Measurements from ENCODE around the gene NCOA6. TPM values are rescaled to one million over a fixed set of nuclear protein-coding genes. Genes with fewer than 3 reads are reported as not detected.

The NCOA6 gene
- 10 to 100 TPM; 23.6 to 31.9 (median 29.3) TPM for total RNA-seq
- 10 to 100 TPM in 1 of 2 donors, 1 to 10 TPM in 1; 4.6 to 12.7 TPM for polyA plus RNA-seq
- total RNA-seq: 29.5 reads per million, percentile 59 among the genes with 10 or more reads in this experiment

DNA sequence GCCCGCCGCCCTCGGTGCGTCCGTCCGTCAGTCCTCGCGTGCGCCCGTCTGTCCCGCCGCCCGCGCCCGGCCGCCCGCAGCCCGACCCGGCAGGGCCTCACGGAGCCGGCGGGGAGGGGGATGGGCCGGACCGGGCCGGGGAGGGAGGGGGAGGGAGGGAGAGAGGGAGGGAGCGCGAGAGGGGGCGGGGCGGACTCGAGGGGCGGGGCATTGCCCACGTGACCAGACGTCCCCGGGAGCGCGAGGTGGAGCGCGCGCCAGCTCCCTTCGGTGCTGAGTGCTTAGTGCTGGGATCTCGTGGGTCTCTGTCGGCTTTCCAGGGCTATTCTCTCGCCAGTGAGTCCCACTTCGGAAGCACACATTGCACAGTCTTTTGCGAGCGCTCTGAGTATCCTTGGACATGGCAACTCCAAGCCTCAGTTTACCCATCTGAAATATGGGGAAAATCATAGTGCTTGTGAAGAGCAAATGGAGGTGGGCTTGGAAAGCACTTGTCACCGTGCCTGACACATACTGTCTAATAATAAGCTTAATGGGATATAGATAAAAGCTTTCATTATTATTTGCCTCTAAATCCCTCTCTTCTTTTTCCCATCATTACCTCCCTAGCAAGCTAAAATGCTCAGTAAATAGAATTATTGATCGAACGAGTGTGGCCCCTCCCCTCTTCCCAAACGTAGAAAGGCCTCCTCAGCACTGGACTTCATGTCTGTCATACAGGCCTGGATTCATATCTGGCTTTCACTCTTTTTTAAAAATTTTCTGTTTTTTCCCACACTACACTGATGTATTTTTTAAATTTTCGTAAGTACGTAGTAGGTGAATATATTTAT lies at the start of gene NCOA6:
NCOA6 (minus strand) TSS at position 122 of the 833 bp plus-strand sequence. CDS start 43,296 bp downstream, outside the sequence.
- ChIA-PET CTCF (interaction anchor here (0.5 to 2.4 kb wide), 5 partner anchors 9 to 1611 kb away, joined by 3 to 5 read pairs (median 4); no protein-coding TSS in a partner anchor), POLR2A (interaction anchor here (0.8 to 1.3 kb wide), 3 partner anchors 47 to 916 kb away, joined by 3 to 4 read pairs (median 3); partner anchors contain the start of genes GGT7, RBM39 and UQCC1)
- ATAC-seq: peak; percentile 90
- H3K4me1 ChIP-seq (ENCODE audit: control insufficient read depth in 2 of 2, insufficient read depth in 2 of 2, low read length in 2 of 2): peaks cover 16 to 17% of the 10 kb centered on the region in 2 donors
- Mint-ChIP-seq H3K9me3 (no peaks in the 10 kb centered on the region), H3K4me1 (peaks cover 30 to 50% (median 43%) of the 10 kb centered on the region in 7 donors), H3K4me3 (peak within 1 kb of the TSS; percentile 83 to 100 (median 98)), H3K27ac (peak within 1 kb of the TSS; percentile 85 to 95 (median 91)), H3K27me3 (peaks cover 0 to 17% (median 0%) of the 10 kb centered on the region in 5 donors), H3K36me3 (peaks cover 0 to 6% (median 4%) of the 10 kb centered on the region in 5 donors)
- no peaks in the 10 kb centered on the region for H3K27me3 ChIP-seq (ENCODE audit: control insufficient read depth in 2 of 2, insufficient read depth in 2 of 2, low read length in 2 of 2)
- no peaks in the 10 kb centered on the region for H3K9me3 ChIP-seq (ENCODE audit: control insufficient read depth in 2 of 3, low read length in 3 of 3)
- DNase-seq: peak; percentile 56 to 86 (median 74)
- intact Hi-C loops (cut with micrococcal nuclease): loop anchor here (1.0 to 10.0 kb wide), 13 partner anchors 51 to 1129 kb away; partner anchors contain the start of genes ACSS2 (in 2 of the 2), AHCY (in 2 of the 2), EDEM2 (in 2 of the 2) and TP53INP2 (in 2 of the 2)
- peak within 1 kb of the TSS; percentile 78 for H3K4me3 ChIP-seq (ENCODE audit: low read length)
- peaks cover 0 to 4% (median 0%) of the 10 kb centered on the region in 3 experiments for H3K36me3 ChIP-seq (ENCODE audit: control insufficient read depth in 2 of 3, insufficient read depth in 3 of 3, low read length in 3 of 3)
- H3K27ac ChIP-seq (ENCODE audit: low read depth, low read length): peak within 1 kb of the TSS; percentile 76

DNA sequence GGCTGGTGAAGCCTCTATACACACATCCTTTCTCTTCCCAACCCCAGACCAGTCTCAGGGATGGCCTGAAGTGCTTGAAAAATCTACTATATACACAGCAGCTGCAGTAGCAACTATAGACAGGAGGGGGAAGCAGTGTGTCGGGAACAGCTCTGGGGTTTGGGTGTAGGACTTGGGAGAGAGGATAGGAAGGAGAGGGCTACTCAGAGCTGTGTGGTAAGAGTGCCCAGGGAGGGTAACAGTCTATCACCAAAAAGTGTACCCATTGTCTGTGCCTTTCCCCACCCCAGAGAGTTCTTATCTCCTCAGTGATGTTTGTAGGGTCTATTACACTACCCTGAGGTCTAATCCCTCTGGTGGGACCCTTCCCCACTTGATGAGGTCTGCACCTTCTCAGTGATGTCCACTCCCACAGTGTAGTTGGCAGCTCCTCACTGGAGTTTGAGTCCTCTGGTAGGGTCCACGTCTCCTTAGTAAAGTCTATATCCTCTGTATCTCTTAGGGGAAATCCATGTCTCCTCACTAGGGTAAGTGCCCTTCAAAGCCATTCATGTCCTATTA lies 48.7 kb upstream of the NCOA6 start:
- intact Hi-C loops (cut with micrococcal nuclease): loop anchor here (1.0 to 10.0 kb wide), 7 partner anchors 86 to 871 kb away; partner anchors contain the start of genes CEP250 (in 1 of the 2), EDEM2 (in 1 of the 2), MMP24OS (in 1 of the 2) and RBM39 (in 1 of the 2)
- CTCF ChIA-PET: interaction anchor here (0.5 to 6.0 kb wide), 8 partner anchors 10 to 356 kb away, joined by 3 to 33 read pairs (median 4); partner anchors contain the start of genes GSS, MYH7B and NCOA6
- H3K9me3 Mint-ChIP-seq: peaks cover 0 to 1% (median 0%) of the 10 kb centered on the region in 11 donors

DNA sequence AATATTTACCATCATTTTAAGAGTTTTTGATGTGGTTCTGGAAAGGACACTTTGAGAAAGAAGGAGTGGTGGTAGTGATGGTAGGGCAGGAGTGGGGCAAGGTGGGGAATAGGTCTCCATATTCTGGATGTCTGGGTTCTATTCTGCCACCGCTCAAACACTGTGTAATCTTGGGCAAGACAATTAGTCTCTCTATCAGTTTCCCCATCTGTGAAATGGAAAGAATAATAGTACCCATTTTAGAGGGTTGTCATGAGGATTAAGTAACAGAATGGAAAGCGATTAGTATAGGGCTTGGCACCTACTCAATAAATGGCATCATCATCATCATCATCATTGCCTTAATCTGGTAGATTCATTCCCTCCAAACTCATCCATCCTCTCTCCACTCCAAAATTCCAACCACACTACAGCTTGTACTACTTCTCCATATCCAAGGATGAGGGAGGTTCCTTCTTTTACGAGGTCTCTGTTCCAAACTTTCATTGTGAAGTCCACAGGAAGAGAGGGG lies 48.2 kb upstream of the NCOA6 start:
- H3K4me1 Mint-ChIP-seq: peaks cover 52 to 87% (median 77%) of the 10 kb centered on the region in 7 donors
- H3K27ac Mint-ChIP-seq: peak overlapping the region; percentile 66 to 95 (median 86)
- H3K36me3 ChIP-seq (ENCODE audit: control insufficient read depth in 2 of 3, insufficient read depth in 3 of 3, low read length in 3 of 3): no peaks in the 10 kb centered on the region
- peaks cover 35 to 49% of the 10 kb centered on the region in 2 donors for H3K4me1 ChIP-seq (ENCODE audit: control insufficient read depth in 2 of 2, insufficient read depth in 2 of 2, low read length in 2 of 2)
- H3K9me3 ChIP-seq (ENCODE audit: control insufficient read depth in 2 of 3, low read length in 3 of 3): no peaks in the 10 kb centered on the region
- no peaks in the 10 kb centered on the region for H3K27me3 Mint-ChIP-seq
- no peaks in the 10 kb centered on the region for H3K27me3 ChIP-seq (ENCODE audit: control insufficient read depth in 2 of 2, insufficient read depth in 2 of 2, low read length in 2 of 2)
- ChIA-PET CTCF (interaction anchor here (0.6 to 6.0 kb wide), 8 partner anchors 10 to 355 kb away, joined by 3 to 33 read pairs (median 3); partner anchors contain the start of genes GSS, MYH7B and NCOA6), POLR2A (interaction anchor here (0.7 to 6.0 kb wide), 5 partner anchors 9 to 869 kb away, joined by 3 to 32 read pairs (median 3); partner anchors contain the start of genes GSS, MYH7B and RBM39)
- DNase-seq: no peak
- no peak overlapping the region for H3K4me3 ChIP-seq (ENCODE audit: low read length)
- H3K4me3 Mint-ChIP-seq: peak overlapping the region; percentile 85 to 97 (median 88)
- peaks cover 0 to 1% (median 0%) of the 10 kb centered on the region in 11 donors for H3K9me3 Mint-ChIP-seq
- intact Hi-C loops (cut with micrococcal nuclease): loop anchor here (1.0 to 10.0 kb wide), 7 partner anchors 87 to 871 kb away; partner anchors contain the start of genes CEP250 (in 1 of the 2), EDEM2 (in 1 of the 2), MMP24OS (in 1 of the 2) and RBM39 (in 1 of the 2)
- no peak for ATAC-seq
- H3K27ac ChIP-seq (ENCODE audit: low read depth, low read length): peak overlapping the region; percentile 72
- H3K36me3 Mint-ChIP-seq: peaks cover 0 to 3% (median 0%) of the 10 kb centered on the region in 5 donors

More for the DNA sequence above, 48.7 kb upstream of the NCOA6 start:
- POLR2A ChIA-PET: interaction anchor here (0.6 to 6.0 kb wide), 6 partner anchors 9 to 272 kb away, joined by 3 to 32 read pairs (median 3); partner anchors contain the start of genes GSS and MYH7B
- no peaks in the 10 kb centered on the region for H3K27me3 Mint-ChIP-seq
- peaks cover 55 to 90% (median 80%) of the 10 kb centered on the region in 7 donors for H3K4me1 Mint-ChIP-seq
- peak overlapping the region; percentile 52 to 92 (median 86) for H3K27ac Mint-ChIP-seq
- ATAC-seq (no peak), DNase-seq (peak in 8 of 9 donors; percentile 19 to 63 (median 36))
- Histone ChIP-seq H3K27me3 (ENCODE audit: control insufficient read depth in 2 of 2, insufficient read depth in 2 of 2, low read length in 2 of 2) (no peaks in the 10 kb centered on the region), H3K9me3 (ENCODE audit: control insufficient read depth in 2 of 3, low read length in 3 of 3) (no peaks in the 10 kb centered on the region), H3K4me1 (ENCODE audit: control insufficient read depth in 2 of 2, insufficient read depth in 2 of 2, low read length in 2 of 2) (peaks cover 35 to 49% of the 10 kb centered on the region in 2 donors), H3K27ac (ENCODE audit: low read depth, low read length) (no peak overlapping the region), H3K4me3 (ENCODE audit: low read length) (no peak overlapping the region), H3K36me3 (ENCODE audit: control insufficient read depth in 2 of 3, insufficient read depth in 3 of 3, low read length in 3 of 3) (no peaks in the 10 kb centered on the region)
- H3K4me3 Mint-ChIP-seq: peak overlapping the region; percentile 85 to 97 (median 88)
- H3K36me3 Mint-ChIP-seq: peaks cover 0 to 4% (median 0%) of the 10 kb centered on the region in 5 donors

DNA sequence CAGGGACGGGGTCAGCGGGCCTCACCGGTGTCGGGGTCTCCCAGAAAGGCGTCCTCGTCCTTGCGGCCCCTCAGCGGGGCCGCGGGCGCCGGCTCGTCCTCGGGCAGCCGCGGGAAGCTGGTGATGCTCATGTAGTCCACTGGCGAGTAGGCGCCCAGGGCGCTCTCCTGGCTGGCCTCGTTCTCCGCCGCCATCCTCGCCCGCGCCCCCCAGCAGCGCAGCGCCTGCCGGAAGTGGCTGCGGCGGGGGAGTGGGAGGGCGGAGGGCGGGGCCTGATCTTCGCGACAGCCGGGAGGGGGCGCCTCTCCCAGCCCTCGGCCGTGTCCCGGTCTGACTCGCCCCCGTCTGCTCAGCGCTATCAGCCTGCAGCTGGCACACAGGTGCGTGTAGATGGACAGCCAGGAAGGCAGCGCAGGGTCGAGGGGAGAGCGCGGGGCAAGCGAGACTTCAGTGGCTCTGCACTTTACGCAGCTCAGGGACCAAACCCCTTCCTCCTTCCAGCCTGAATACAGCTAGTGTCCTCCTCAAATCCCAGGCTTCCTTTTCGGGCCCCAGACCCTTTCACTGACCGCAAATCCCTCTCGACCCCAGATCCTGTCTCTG lies 47.3 kb upstream of the NCOA6 start, which contains the start of gene GGT7:
GGT7 (minus strand) TSS at position 235 of the 603 bp plus-strand sequence; CDS start at position 194, 41 bp downstream.
- peaks cover 0 to 3% (median 0%) of the 10 kb centered on the region in 5 donors for H3K36me3 Mint-ChIP-seq
- intact Hi-C loops (cut with micrococcal nuclease): loop anchor here (1.0 to 10.0 kb wide), 5 partner anchors 220 to 872 kb away; partner anchors contain the start of genes CEP250 (in 1 of the 2), EDEM2 (in 1 of the 2), MMP24OS (in 1 of the 2) and RBM39 (in 1 of the 2)
- peak; percentile 66 for ATAC-seq
- H3K27me3 Mint-ChIP-seq: no peaks in the 10 kb centered on the region
- Histone ChIP-seq H3K4me1 (ENCODE audit: control insufficient read depth in 2 of 2, insufficient read depth in 2 of 2, low read length in 2 of 2) (peaks cover 35 to 49% of the 10 kb centered on the region in 2 donors), H3K9me3 (ENCODE audit: control insufficient read depth in 2 of 3, low read length in 3 of 3) (no peaks in the 10 kb centered on the region), H3K27ac (ENCODE audit: low read depth, low read length) (peak within 1 kb of the TSS; percentile 72), H3K36me3 (ENCODE audit: control insufficient read depth in 2 of 3, insufficient read depth in 3 of 3, low read length in 3 of 3) (no peaks in the 10 kb centered on the region), H3K4me3 (ENCODE audit: low read length) (peak within 1 kb of the TSS; percentile 90), H3K27me3 (ENCODE audit: control insufficient read depth in 2 of 2, insufficient read depth in 2 of 2, low read length in 2 of 2) (no peaks in the 10 kb centered on the region)
- H3K4me3 Mint-ChIP-seq: peak within 1 kb of the TSS; percentile 86 to 97 (median 89)
- H3K9me3 Mint-ChIP-seq: peaks cover 0 to 1% (median 0%) of the 10 kb centered on the region in 11 donors
- H3K27ac Mint-ChIP-seq: peak within 1 kb of the TSS; percentile 70 to 95 (median 86)
- peak; percentile 78 to 92 (median 85) for DNase-seq
- POLR2A ChIA-PET: interaction anchor here (1.0 to 6.0 kb wide), 5 partner anchors 19 to 869 kb away, joined by 3 to 32 read pairs (median 3); partner anchors contain the start of genes GSS, MYH7B and RBM39
- CTCF ChIA-PET: interaction anchor here (1.0 to 6.0 kb wide), 2 partner anchors 16 to 84 kb away, joined by 3 to 33 read pairs; partner anchors contain the start of genes GSS and MYH7B
- H3K4me1 Mint-ChIP-seq: peaks cover 52 to 82% (median 70%) of the 10 kb centered on the region in 7 donors

DNA sequence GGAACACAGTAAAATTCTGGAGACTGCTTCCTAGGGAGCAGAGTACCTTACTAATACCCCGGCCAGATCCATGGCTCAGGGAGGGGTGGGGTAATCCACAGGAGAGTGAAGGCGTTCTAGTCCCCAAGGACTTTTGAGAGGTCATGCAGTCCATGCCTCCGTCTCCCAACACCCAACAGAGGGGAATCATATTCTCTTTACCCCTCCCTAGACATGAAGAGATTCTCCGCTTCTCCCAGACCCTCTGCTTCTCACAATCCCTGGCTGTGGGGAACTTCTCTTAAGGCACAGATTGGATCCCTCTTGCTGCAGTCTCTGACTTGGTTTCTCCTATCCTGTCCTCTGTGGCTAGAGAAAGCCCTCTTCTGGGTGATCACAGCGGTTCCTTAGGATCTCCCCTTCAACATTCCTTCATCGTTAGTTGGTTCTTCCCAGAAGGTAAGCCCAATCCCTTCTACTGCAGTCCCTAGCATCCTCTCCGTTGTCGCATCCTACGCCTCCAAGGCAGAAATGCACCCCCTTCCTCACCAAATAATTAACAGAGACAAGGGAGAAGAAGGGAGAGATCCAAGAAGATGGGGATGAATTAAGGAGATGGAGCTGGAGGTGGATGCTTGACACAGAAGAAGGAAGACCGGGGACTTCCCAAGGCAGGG lies 46.6 kb upstream of the NCOA6 start:
- H3K36me3 ChIP-seq (ENCODE audit: control insufficient read depth in 2 of 3, insufficient read depth in 3 of 3, low read length in 3 of 3): no peaks in the 10 kb centered on the region
- peaks cover 0 to 3% (median 0%) of the 10 kb centered on the region in 5 donors for H3K36me3 Mint-ChIP-seq
- H3K4me1 ChIP-seq (ENCODE audit: control insufficient read depth in 2 of 2, insufficient read depth in 2 of 2, low read length in 2 of 2): peaks cover 34 to 47% of the 10 kb centered on the region in 2 donors
- peaks cover 49 to 77% (median 67%) of the 10 kb centered on the region in 7 donors for H3K4me1 Mint-ChIP-seq
- H3K9me3 ChIP-seq (ENCODE audit: control insufficient read depth in 2 of 3, low read length in 3 of 3): no peaks in the 10 kb centered on the region
- H3K27ac Mint-ChIP-seq: peak overlapping the region; percentile 66 to 90 (median 81)
- H3K9me3 Mint-ChIP-seq: peaks cover 0 to 1% (median 0%) of the 10 kb centered on the region in 11 donors
- ATAC-seq (no peak), DNase-seq (peak in 1 of 9 donors; percentile 10)
- ChIA-PET CTCF (interaction anchor here (1.0 to 6.0 kb wide), 2 partner anchors 17 to 85 kb away, joined by 3 to 33 read pairs; partner anchors contain the start of genes GSS and MYH7B), POLR2A (interaction anchor here (1.0 to 6.0 kb wide), 5 partner anchors 20 to 870 kb away, joined by 3 to 32 read pairs (median 3); partner anchors contain the start of genes GSS, MYH7B and RBM39)
- intact Hi-C loops (cut with micrococcal nuclease): loop anchor here (1.0 to 10.0 kb wide), 5 partner anchors 220 to 873 kb away; partner anchors contain the start of genes CEP250 (in 1 of the 2), EDEM2 (in 1 of the 2), MMP24OS (in 1 of the 2) and RBM39 (in 1 of the 2)
- H3K27ac ChIP-seq (ENCODE audit: low read depth, low read length): peak overlapping the region; percentile 72
- no peaks in the 10 kb centered on the region for H3K27me3 ChIP-seq (ENCODE audit: control insufficient read depth in 2 of 2, insufficient read depth in 2 of 2, low read length in 2 of 2)
- H3K4me3 Mint-ChIP-seq: peak overlapping the region; percentile 84 to 97 (median 88)
- H3K4me3 ChIP-seq (ENCODE audit: low read length): peak overlapping the region; percentile 90
- no peaks in the 10 kb centered on the region for H3K27me3 Mint-ChIP-seq

Measured in naive thymus-derived CD4-positive, alpha-beta T cell (primary cell).